Panc1 (cell line): ENCODE results near the gene CMTM4. TPM values are rescaled to one million over a fixed set of nuclear protein-coding genes. Genes with fewer than 3 reads are reported as not detected.

ENCODE experiments used
- ATAC-seq: fragments of 200-7000 bp; cut with Tn5 transposase; 2 replicates; pipeline ENCODE4 v1.9.1; 2020; ENCODE audit warnings: mild to moderate bottlenecking, moderate library complexity
- BruUV-seq: library from RNA; stranded (reverse); fragments of 400-500 nt; replicated peaks from 2 replicates; lab custom pipeline; 2021; lab: Mats Ljungman, UMichigan
- CTCF ChIA-PET: fragments of 300-600 bp; sonication (Branson Sonifier 250); formaldehyde crosslinking; loops from one replicate; lab custom pipeline; 2022; ENCODE audit warnings: antibody characterized with exemption; lab: Charles Lee
- POLR2A ChIA-PET: fragments of 300-600 bp; sonication (Branson Sonifier 250); formaldehyde crosslinking; loops from one replicate; lab custom pipeline; 2022; ENCODE audit warnings: antibody characterized with exemption; lab: Charles Lee
- DNase-seq: peaks from one replicate; pipeline ENCODE4 v3.0.0-alpha.2; 2010; ENCODE audit warnings: low read depth, low spot score
- H3K27ac ChIP-seq: 2 replicates; pipeline ENCODE4 v1.5.1; 2011; ENCODE audit warnings: mild to moderate bottlenecking, low read length, inconsistent platforms
- H3K27me3 ChIP-seq: fragments of 200-500 bp; sonication (Bioruptor generic); 2 replicates; pipeline ENCODE4 v1.6.0; 2014; ENCODE audit warnings: low read length, inconsistent platforms; ENCODE audit not compliant: control insufficient read depth, insufficient read depth
- H3K36me3 ChIP-seq: fragments of 200-500 bp; sonication (Bioruptor generic); 2 replicates; pipeline ENCODE4 v1.5.1; 2014; ENCODE audit warnings: inconsistent platforms, mild to moderate bottlenecking, low read length, moderate library complexity; ENCODE audit not compliant: control insufficient read depth, insufficient read depth
- H3K4me1 ChIP-seq: 2 replicates; pipeline ENCODE4 v1.5.1; 2011; ENCODE audit warnings: inconsistent platforms, mild to moderate bottlenecking, low read length, moderate library complexity; ENCODE audit not compliant: control insufficient read depth, insufficient read depth
- H3K4me3 ChIP-seq, 2 experiments: 2 replicates each; pipeline ENCODE4 v1.5.1; 2011 to 2012; ENCODE audit warnings: low read depth in 2 of 2, low read length in 2 of 2, mild to moderate bottlenecking in 2 of 2, inconsistent platforms in 1 of 2, moderate library complexity in 1 of 2
- H3K9me3 ChIP-seq: fragments of 200-500 bp; sonication (Bioruptor generic); 2 replicates; pipeline ENCODE4 v1.5.1; 2014; ENCODE audit warnings: low read depth, mild to moderate bottlenecking, inconsistent platforms, low read length, moderate library complexity; ENCODE audit not compliant: control insufficient read depth, insufficient read depth
- CTCF ChIP-seq: fragments of 450-650 bp; IDR thresholded peaks from 2 replicates; pipeline ENCODE4 v1.5.1; 2017; ENCODE audit warnings: mild to moderate bottlenecking
- POLR2AphosphoS5 ChIP-seq: IDR thresholded peaks from 2 replicates; pipeline ENCODE4 v1.6.1; 2012; ENCODE audit warnings: mild to moderate bottlenecking, low read depth, low read length, moderate library complexity
- REST ChIP-seq, 2 experiments: IDR thresholded peaks; 2 replicates each; pipeline ENCODE4 v1.6.1; 2011 to 2012; ENCODE audit warnings: low read depth in 2 of 2, control low read depth in 1 of 2, low read length in 1 of 2, mild to moderate bottlenecking in 1 of 2, moderate library complexity in 1 of 2; ENCODE audit not compliant: insufficient read depth in 1 of 2
- SIN3A ChIP-seq: IDR thresholded peaks from 2 replicates; pipeline ENCODE4 v1.6.1; 2012; ENCODE audit warnings: low read depth, mild to moderate bottlenecking, low read length, moderate library complexity, borderline replicate concordance; ENCODE audit not compliant: insufficient read depth
- TCF7L2 ChIP-seq: IDR thresholded peaks from 2 replicates; pipeline ENCODE4 v1.6.1; 2011; ENCODE audit warnings: mild to moderate bottlenecking, low read depth, low read length, inconsistent platforms
- in situ Hi-C: cut with HindIII; loops from 2 replicates; pipeline ENCODE4 v1.10.0; 2016; ENCODE audit warnings: low sequenced_read_pairs, low pct_unique_long_range_greater_than_20kb
- intact Hi-C: fragments of 100-400 bp; cut with micrococcal nuclease; formaldehyde crosslinking; loops from one replicate; pipeline ENCODE4 v1.10.0; 2022; ENCODE audit not compliant: unreplicated experiment
- total RNA-seq: library from RNA; stranded (reverse); gene quantifications from one replicate; pipeline ENCODE4 v1.2.1, GENCODE V29; 2021; ENCODE audit not compliant: unreplicated experiment

CMTM4 gene
- total RNA-seq, 1 experiment from 2014 or later = 51.9 TPM

- ChIA-PET CTCF (no interaction called here), POLR2A (no interaction called here)
- in situ Hi-C loops = no loop called here
- Histone ChIP-seq H3K4me1 (peaks cover 3% of the 10 kb centered on the region; the same call in 1 of the 2 replicates), H3K27me3 (no peaks in the 10 kb centered on the region), H3K9me3 (no peaks in the 10 kb centered on the region), H3K27ac (no peak overlapping the region), H3K36me3 (no peaks in the 10 kb centered on the region; the same call in 1 of the 2 replicates), H3K4me3 (no peak overlapping the region)
- intact Hi-C loops = no loop called here
- BruUV-seq = TSS peak; percentile 46
- no peak for TF ChIP-seq POLR2AphosphoS5
- TF ChIP-seq SIN3A = no peak
- no peak for TF ChIP-seq CTCF
- no peak for TF ChIP-seq REST (IDR thresholded peaks at IDR 0.05; ENCODE audit: insufficient read depth in 1 of 2, low read depth in 2 of 2, low read length in 1 of 2)
- no peak for TF ChIP-seq TCF7L2
- DNase-seq (no peak), ATAC-seq (no peak)
Measured at GRCh38 chr16:66693149-66693548, 3.4 kb downstream of the CMTM4 start.

- no peak overlapping the region for H3K27ac ChIP-seq
- TF ChIP-seq REST (IDR thresholded peaks at IDR 0.05; ENCODE audit: insufficient read depth in 1 of 2, low read depth in 2 of 2, low read length in 1 of 2) (no peak), CTCF (no peak), POLR2AphosphoS5 (no peak), SIN3A (no peak), TCF7L2 (no peak)
- ChIA-PET CTCF (no interaction called here), POLR2A (interaction anchor here (0.7 kb wide), 1 partner anchor 60 kb away, joined by 5 read pairs; no protein-coding TSS in a partner anchor)
- DNase-seq (no peak), ATAC-seq (no peak)
- H3K4me1 ChIP-seq = peaks cover 3% of the 10 kb centered on the region; the same call in 1 of the 2 replicates
- H3K27me3 ChIP-seq = no peaks in the 10 kb centered on the region
- intact Hi-C loops (no loop called here), in situ Hi-C loops (no loop called here)
- no TSS peak for BruUV-seq
- H3K4me3 ChIP-seq = no peak overlapping the region
- H3K36me3 ChIP-seq = no peaks in the 10 kb centered on the region; the same call in 1 of the 2 replicates
- no peaks in the 10 kb centered on the region for H3K9me3 ChIP-seq
Measured at GRCh38 chr16:66692341-66692740, 4.2 kb downstream of the CMTM4 start.
